Spleen (tissue), 11 donors: ENCODE data around the gene HSDL1. TPM values are rescaled to one million over a fixed set of nuclear protein-coding genes. Genes with fewer than 3 reads are reported as not detected.

Source experiments
- DNase-seq: peaks from one replicate; pipeline ENCODE4 v3.0.0-alpha.2; 2020
- H3K27ac ChIP-seq, 8 donors: fragments of 200-600 bp; sonication (generic) in 7 of 8; 1 replicate in 4 of 8; 2 replicates in 4 of 8; pipeline versions ENCODE4 v1.5.0 to v1.8.0; 2016 to 2021; ENCODE audit warnings: inconsistent platforms in 4 of 8, mild to moderate bottlenecking in 4 of 8, moderate library complexity in 1 of 8
- H3K27me3 ChIP-seq, 7 donors: fragments of 200-600 bp; sonication (generic) in 6 of 7; replicated peaks in 1 of 7; 1 replicate in 4 of 7; 2 replicates in 3 of 7; pipeline versions ENCODE4 v1.5.0 to v1.8.0; 2016 to 2021; ENCODE audit warnings: inconsistent platforms in 3 of 7, mild to moderate bottlenecking in 1 of 7
- H3K36me3 ChIP-seq, 6 donors: fragments of 200-600 bp; sonication (generic) in 5 of 6; 1 replicate in 4 of 6; 2 replicates in 2 of 6; pipeline versions ENCODE4 v1.5.0 to v1.8.0; 2016 to 2021; ENCODE audit warnings: inconsistent platforms in 2 of 6
- H3K4me1 ChIP-seq, 6 donors: fragments of 200-600 bp; sonication (generic) in 5 of 6; 1 replicate in 3 of 6; 2 replicates in 3 of 6; pipeline versions ENCODE4 v1.5.0 to v1.8.0; 2016 to 2021; ENCODE audit warnings: inconsistent platforms in 3 of 6
- H3K4me3 ChIP-seq, 8 donors: fragments of 200-600 bp; sonication (generic) in 7 of 8; 1 replicate in 4 of 8; 2 replicates in 4 of 8; pipeline versions ENCODE4 v1.5.0 to v1.8.0; 2016 to 2021; ENCODE audit warnings: inconsistent platforms in 4 of 8, mild to moderate bottlenecking in 4 of 8, moderate library complexity in 2 of 8
- H3K9me3 ChIP-seq, 8 donors: fragments of 200-600 bp; sonication (generic) in 7 of 8; 1 replicate in 4 of 8; 2 replicates in 4 of 8; pipeline versions ENCODE4 v1.5.0 to v1.8.0; 2016 to 2021; ENCODE audit warnings: inconsistent platforms in 4 of 8
- POLR2A ChIP-seq, 3 donors: fragments of 450-650 bp; IDR thresholded peaks; one replicate each; pipeline ENCODE4 v1.5.1; 2017; ENCODE audit warnings: antibody characterized with exemption in 3 of 3, mild to moderate bottlenecking in 1 of 3
- POLR2AphosphoS5 ChIP-seq, 3 donors: sonication (generic); formaldehyde crosslinking; IDR thresholded peaks; one replicate each; pipeline ENCODE4 v1.5.1; 2017; ENCODE audit warnings: antibody characterized with exemption in 3 of 3
- WGBS, 5 donors: extraction: QIAGEN DNeasy Blood & Tissue Kit in 3 of 5; methylation state at CpG; one replicate each; pipeline versions ENCODE4 v1.1.5 to v1.1.7; 2013 to 2018; 5-methylcytosine and 5-hydroxymethylcytosine counted together
- intact Hi-C: fragments of 100-400 bp; cut with DNase I; formaldehyde crosslinking; loops from one replicate; pipeline ENCODE4 v1.15.0; 2023; ENCODE audit warnings: low total_unique reads
- polyA plus RNA-seq, 3 donors: library from polyadenylated mRNA; stranded (reverse); fragments of 200-250 nt; gene quantifications; one replicate each; pipeline ENCODE4 v1.2.1, GENCODE V29; 2013
- total RNA-seq, 7 donors: library from RNA; depleted of rRNA in 3 of 7; stranded (reverse); fragments of >200 nt in 3 of 7; fragmentation: NEBNext Ultra II Directional in 4 of 7; extraction: Animal tissue kit (Norgen Biotek cat#: 25700) in 4 of 7; gene quantifications; one replicate each; pipeline versions ENCODE4 v1.1.0 to v1.2.1, GENCODE V29; 2016 to 2021
- TF ChIP-seq, protein P1 (sequence below), 11 experiments: fragments of 200-600 bp in 7 of 11; fragments of 450-650 bp in 4 of 11; sonication (generic) in 4 of 11; IDR thresholded peaks in 8 of 11; conservative IDR thresholded peaks in 3 of 11; 1 replicate in 7 of 11; 2 replicates in 4 of 11; pipeline versions ENCODE4 v1.4.0 to v1.8.0; 2016 to 2021; ENCODE audit warnings: antibody characterized with exemption in 11 of 11, inconsistent platforms in 4 of 11, mild to moderate bottlenecking in 1 of 11
- donor health status: healthy with polysubstance abuse.
- donor health status: DM: no; HTN: no; CAD: no; lungs with moderate emphysema.
- donor health status: DM: no; HTN: no; CAD: no.
- donor health status: Bipolar disorder and iron deficiency.
- donor health status: healthy.
- donor health status: DM: no; HTN: no; CAD: no.
- donor health status: DM: yes; HTN: yes; CAD: no.

The HSDL1 gene
- total and polyA plus RNA-seq, 10 donors: 10.1 to 29.0 (median 20.0) TPM

DNA sequence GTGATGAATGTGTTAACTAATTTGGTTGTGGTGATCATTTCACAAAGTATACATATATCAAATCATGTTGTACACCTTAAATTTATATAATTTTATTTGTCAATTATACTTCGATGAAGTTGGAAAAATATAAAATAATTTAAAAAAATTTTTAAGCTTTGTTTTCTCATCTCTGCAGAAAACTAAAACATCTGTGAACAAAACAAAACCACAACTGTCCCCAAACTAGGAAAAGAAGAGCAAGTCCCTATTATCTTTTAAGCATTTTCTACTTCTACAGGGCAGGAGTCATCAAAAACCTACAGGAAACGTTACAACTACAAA, 6.5 kb downstream of the HSDL1 start:
- no peaks in the 10 kb centered on the region for H3K27me3 ChIP-seq
- H3K4me3 ChIP-seq: no peak overlapping the region
- peaks cover 0 to 31% (median 5%) of the 10 kb centered on the region in 6 donors for H3K4me1 ChIP-seq
- intact Hi-C loops: no loop called here
- H3K9me3 ChIP-seq: no peaks in the 10 kb centered on the region
- DNase-seq: no peak
- 56 to 66% (median 59%) methylated on average over 2 of the region's 2 CpGs for WGBS, 5 donors
- TF ChIP-seq POLR2AphosphoS5 (IDR thresholded peaks at IDR 0.05): no peak
- TF ChIP-seq, protein P1, sequence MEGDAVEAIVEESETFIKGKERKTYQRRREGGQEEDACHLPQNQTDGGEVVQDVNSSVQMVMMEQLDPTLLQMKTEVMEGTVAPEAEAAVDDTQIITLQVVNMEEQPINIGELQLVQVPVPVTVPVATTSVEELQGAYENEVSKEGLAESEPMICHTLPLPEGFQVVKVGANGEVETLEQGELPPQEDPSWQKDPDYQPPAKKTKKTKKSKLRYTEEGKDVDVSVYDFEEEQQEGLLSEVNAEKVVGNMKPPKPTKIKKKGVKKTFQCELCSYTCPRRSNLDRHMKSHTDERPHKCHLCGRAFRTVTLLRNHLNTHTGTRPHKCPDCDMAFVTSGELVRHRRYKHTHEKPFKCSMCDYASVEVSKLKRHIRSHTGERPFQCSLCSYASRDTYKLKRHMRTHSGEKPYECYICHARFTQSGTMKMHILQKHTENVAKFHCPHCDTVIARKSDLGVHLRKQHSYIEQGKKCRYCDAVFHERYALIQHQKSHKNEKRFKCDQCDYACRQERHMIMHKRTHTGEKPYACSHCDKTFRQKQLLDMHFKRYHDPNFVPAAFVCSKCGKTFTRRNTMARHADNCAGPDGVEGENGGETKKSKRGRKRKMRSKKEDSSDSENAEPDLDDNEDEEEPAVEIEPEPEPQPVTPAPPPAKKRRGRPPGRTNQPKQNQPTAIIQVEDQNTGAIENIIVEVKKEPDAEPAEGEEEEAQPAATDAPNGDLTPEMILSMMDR (IDR thresholded peaks at IDR 0.05 in 8 of 11, conservative IDR thresholded peaks at IDR 0.05 in 3 of 11): no peak
- peak overlapping the region in 2 of 8 donors; percentile 30 to 56 for H3K27ac ChIP-seq
- H3K36me3 ChIP-seq: no peaks in the 10 kb centered on the region

DNA sequence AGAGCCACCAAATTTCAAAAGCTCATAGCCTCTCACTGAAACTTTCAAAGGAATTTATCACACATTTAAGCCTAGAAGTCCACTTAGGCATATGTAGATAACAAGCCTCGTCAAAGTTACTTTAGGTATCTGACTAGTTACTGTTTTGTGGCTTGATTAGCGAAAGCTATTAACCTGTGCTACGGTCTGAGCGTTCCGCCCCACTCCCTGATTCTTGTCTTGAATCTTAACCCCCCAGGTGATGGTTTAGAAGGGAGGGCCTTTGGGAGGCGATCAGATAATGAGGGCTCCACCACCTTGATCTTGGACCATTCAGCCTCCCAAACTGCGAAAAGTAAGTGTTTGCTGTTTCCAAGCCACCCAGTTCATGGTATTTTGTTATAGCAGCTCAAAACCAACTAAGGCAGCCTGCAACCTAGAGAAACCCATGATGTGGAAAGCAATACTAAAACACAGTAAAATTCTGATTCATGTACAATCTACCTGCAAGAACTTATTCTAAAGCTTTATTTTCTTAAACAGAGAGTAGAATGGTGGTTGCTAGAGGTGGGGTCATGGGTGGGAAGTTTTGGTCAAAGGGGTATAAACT, 7.1 kb downstream of the HSDL1 start:
- no peaks in the 10 kb centered on the region for H3K27me3 ChIP-seq
- TF ChIP-seq POLR2AphosphoS5 (IDR thresholded peaks at IDR 0.05) (no peak), POLR2A (IDR thresholded peaks at IDR 0.05) (no peak)
- TF ChIP-seq, protein P1 (IDR thresholded peaks at IDR 0.05 in 8 of 11, conservative IDR thresholded peaks at IDR 0.05 in 3 of 11): no peak
- no peak overlapping the region for H3K4me3 ChIP-seq
- intact Hi-C loops: no loop called here
- H3K4me1 ChIP-seq: peaks cover 0 to 31% (median 0%) of the 10 kb centered on the region in 6 donors
- no peaks in the 10 kb centered on the region for H3K9me3 ChIP-seq
- no peak overlapping the region for H3K27ac ChIP-seq
- WGBS, 5 donors: 94 to 99% (median 95%) methylated on average over 7 of the region's 7 CpGs
- H3K36me3 ChIP-seq: no peaks in the 10 kb centered on the region
- DNase-seq: no peak

DNA sequence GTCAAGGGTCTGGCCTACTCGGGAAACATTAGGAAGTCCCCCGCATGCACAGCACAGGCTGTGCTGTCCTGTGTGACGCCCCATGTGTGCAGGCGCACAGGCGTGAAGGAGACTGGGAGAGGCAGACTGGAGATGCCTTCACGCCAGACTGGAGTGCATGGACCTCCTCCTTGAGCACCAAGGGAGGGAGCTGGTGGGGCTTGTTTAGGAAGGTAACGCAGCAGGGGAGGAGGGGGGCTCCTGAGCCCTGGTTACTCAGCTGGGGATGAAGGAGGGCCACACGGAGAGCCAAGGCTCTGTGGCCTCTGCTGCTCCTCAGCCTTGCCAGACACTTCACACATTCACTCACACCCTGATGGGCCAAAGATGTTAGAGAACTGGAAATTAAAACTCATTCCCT, 7.7 kb downstream of the HSDL1 start:
- Histone ChIP-seq H3K4me3 (no peak overlapping the region), H3K27ac (no peak overlapping the region), H3K27me3 (no peaks in the 10 kb centered on the region), H3K9me3 (no peaks in the 10 kb centered on the region), H3K4me1 (peaks cover 0 to 33% (median 0%) of the 10 kb centered on the region in 6 donors), H3K36me3 (no peaks in the 10 kb centered on the region)
- 84 to 95% (median 92%) methylated on average over 7 to 8 of the region's 8 CpGs for WGBS, 5 donors
- intact Hi-C loops: no loop called here
- no peak for DNase-seq
- TF ChIP-seq POLR2A (IDR thresholded peaks at IDR 0.05) (no peak), POLR2AphosphoS5 (IDR thresholded peaks at IDR 0.05) (no peak)
- TF ChIP-seq, protein P1 (IDR thresholded peaks at IDR 0.05 in 8 of 11, conservative IDR thresholded peaks at IDR 0.05 in 3 of 11): no peak

DNA sequence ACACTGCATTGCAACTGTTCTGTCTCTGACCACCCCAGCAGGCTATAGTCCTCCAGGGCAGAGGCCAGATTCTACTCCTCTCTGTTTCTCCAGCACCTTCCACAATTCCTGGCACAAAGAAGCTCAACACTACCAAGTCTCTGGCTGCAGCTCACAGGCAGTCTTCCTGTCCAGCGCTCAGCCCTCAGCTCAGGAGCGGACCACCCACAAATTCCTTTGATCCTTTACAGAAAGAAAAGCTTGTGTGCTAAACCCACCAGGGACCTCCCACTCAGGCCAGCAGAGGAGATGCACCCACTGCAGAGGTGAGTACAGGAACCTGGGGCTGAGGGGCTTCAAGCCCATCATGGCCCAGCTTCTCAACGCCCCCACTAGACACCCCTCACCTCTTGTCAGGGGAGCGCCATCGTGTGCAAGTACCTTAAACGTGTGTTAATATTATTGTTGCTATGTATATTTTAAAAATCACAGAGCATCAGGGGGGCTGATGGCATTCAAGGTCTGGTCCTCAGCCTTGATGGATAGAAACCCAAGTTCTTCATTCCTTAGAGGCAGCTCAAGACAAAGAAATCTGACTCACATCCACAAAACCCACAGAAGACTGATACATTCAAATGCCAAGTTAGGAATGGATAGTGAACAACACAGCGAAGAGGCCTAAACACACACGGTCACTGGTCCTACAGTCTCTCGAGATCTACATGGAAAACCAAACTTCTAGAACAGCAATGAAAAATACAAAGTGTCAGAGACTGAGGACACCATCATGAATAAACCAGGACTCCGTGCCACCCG, 8.4 kb downstream of the HSDL1 start:
- no peaks in the 10 kb centered on the region for H3K9me3 ChIP-seq
- no peaks in the 10 kb centered on the region for H3K36me3 ChIP-seq
- no peak overlapping the region for H3K4me3 ChIP-seq
- WGBS, 5 donors: 92 to 97% (median 95%) methylated on average over 11 of the region's 11 CpGs
- intact Hi-C loops: no loop called here
- H3K27me3 ChIP-seq: no peaks in the 10 kb centered on the region
- no peak overlapping the region for H3K27ac ChIP-seq
- peaks cover 0 to 33% (median 0%) of the 10 kb centered on the region in 6 donors for H3K4me1 ChIP-seq
- TF ChIP-seq POLR2AphosphoS5 (IDR thresholded peaks at IDR 0.05) (no peak), POLR2A (IDR thresholded peaks at IDR 0.05) (no peak)
- TF ChIP-seq, protein P1 (IDR thresholded peaks at IDR 0.05 in 8 of 11, conservative IDR thresholded peaks at IDR 0.05 in 3 of 11): no peak
- DNase-seq: no peak
